ENCODE measurements around the gene SESN2.

The SESN2 gene, protein sequence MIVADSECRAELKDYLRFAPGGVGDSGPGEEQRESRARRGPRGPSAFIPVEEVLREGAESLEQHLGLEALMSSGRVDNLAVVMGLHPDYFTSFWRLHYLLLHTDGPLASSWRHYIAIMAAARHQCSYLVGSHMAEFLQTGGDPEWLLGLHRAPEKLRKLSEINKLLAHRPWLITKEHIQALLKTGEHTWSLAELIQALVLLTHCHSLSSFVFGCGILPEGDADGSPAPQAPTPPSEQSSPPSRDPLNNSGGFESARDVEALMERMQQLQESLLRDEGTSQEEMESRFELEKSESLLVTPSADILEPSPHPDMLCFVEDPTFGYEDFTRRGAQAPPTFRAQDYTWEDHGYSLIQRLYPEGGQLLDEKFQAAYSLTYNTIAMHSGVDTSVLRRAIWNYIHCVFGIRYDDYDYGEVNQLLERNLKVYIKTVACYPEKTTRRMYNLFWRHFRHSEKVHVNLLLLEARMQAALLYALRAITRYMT

GRCh38 chr1:28259252-28259933, at the start of gene SESN2:
TSS of gene SESN2 (plus strand) at chr1:28259518. CDS start at chr1:28259848, 330 bp downstream.
- DNase-seq (ENCODE audit: low spot score): peak; percentile 97

DNA sequence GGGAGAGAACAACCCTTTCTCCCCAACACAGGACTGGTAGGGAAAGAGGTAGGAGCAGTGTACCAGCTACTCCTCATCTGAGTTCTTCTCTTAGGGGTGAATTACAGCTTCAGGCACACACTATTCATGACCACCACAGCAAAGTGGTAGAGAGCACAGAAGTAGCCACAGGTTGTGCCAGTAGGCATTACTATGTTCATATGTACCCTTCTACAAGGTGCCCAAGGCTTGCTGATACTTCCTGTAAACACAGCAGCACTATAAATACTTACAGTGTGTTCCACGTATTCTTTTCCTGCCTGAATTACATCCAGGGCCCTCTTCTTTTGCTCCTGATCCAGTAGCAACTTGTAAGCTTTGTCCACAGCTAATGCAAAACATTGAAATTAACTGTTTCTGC, 49.6 kb upstream of the SESN2 start:
- no peak for DNase-seq (ENCODE audit: low spot score)

DNA sequence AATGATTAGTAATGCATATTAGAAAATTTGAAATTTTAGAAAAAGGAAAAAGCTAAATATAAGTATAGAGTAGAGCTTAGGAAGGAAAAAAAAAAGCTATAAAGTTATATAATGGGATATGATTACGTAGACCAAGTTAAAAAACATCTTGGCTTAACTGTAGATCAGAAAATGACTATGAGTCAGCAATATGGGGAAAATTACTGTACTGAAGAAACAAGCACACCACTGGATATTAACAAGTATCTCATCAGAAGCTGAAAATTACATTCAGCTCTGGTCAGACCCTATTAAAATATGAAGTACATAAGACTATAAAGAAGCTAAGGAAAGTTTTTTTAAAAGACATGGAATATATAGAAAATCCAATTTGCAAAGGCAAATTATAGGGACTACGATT, 46.0 kb upstream of the SESN2 start:
- no peak for DNase-seq (ENCODE audit: low spot score)

- DNase-seq (ENCODE audit: low spot score): no peak
These were observed 30.2 kb upstream of the SESN2 start for GRCh38 chr1:28229089-28229488.

GRCh38 chr1:28229996-28230395, 29.3 kb upstream of the SESN2 start:
- no peak for DNase-seq (ENCODE audit: low spot score)

DNA sequence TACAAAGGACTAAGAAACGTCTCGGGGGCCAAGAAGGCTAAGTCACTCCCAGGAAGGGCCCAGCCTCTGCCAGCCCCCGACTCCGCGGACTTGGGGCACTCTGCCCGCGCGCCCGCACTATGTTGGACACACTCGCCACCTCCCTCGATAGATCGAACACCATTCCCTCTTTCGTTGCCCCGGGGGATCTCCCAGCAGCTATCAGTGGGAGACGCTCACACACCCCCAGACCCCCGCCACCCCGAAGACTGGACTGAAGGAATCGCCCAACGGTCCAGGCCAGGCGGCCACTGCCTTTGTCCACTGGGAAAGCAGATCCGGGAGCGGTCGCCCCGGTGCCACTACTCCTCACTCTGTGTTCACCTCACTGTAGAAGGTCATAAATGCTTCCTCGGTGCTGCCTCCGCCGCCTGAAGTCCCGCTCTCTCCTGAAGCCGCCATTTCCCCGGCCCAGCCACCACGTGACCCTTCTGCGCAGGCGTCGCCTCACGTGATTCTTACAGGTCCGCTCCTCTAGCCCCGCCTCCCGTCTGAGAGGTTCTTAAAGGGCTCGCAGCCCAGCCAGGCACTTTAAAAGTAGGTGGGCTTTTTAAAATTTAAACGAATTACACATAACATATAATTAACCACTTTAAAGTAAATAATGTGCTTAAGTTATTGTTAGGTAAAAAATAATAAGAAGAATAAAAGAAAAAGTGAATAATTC, 26.6 kb upstream of the SESN2 start, which contains the start of gene DNAJC8:
Gene DNAJC8 (minus strand): TSS at position 472 of the 706 bp plus-strand sequence. CDS start 31 bp downstream, at position 441.
- DNase-seq (ENCODE audit: low spot score): peak; percentile 91

- no peak for DNase-seq (ENCODE audit: low spot score)
These were observed 26.1 kb upstream of the SESN2 start for GRCh38 chr1:28233264-28233606.

DNA sequence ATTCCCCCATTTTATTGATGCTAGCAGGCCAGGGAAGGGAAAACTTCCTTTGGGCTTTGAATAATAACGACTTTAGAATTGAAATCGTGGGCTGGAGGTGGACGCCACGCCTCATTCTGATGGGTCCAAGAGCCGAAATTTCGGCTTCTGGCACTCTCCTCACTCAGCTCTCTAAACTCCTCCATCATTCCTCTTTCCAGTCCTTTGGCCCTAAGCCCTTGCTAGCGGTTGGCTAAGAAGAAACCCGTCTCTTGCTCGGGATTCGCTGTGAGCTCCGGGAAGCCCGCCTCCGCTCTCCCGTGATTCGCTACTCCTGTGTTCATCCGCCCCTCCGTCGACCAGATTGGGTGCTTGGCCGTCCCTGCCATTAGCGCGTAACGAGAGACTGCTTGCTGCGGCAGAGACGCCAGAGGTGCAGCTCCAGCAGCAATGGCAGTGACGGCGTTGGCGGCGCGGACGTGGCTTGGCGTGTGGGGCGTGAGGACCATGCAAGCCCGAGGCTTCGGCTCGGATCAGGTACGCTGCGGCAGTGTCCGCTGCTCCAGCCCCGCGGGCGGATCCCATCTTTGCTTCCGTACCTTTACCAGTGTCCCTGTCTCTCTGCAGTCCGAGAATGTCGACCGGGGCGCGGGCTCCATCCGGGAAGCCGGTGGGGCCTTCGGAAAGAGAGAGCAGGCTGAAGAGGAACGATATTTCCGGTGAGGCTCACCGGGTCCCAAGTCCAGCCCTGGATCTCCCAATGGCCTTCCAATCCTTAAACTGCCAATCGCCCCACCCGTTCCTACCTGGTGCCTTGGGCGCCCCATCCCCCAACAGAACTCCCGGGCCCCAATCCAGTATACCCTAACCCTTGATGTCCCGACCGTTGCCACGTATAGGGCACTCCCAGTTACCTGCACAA, 23.3 kb upstream of the SESN2 start, which contains the start of gene ATP5IF1:
Gene ATP5IF1 (plus strand): TSS at position 370 of the 901 bp plus-strand sequence. CDS start 60 bp downstream, at position 430.
- DNase-seq (ENCODE audit: low spot score): peak; percentile 99

GRCh38 chr1:28236656-28237322, 22.5 kb upstream of the SESN2 start:
- DNase-seq (ENCODE audit: low spot score): no peak

- no peak for DNase-seq (ENCODE audit: low spot score)
These were observed 20.3 kb upstream of the SESN2 start for GRCh38 chr1:28239004-28239403.

DNA sequence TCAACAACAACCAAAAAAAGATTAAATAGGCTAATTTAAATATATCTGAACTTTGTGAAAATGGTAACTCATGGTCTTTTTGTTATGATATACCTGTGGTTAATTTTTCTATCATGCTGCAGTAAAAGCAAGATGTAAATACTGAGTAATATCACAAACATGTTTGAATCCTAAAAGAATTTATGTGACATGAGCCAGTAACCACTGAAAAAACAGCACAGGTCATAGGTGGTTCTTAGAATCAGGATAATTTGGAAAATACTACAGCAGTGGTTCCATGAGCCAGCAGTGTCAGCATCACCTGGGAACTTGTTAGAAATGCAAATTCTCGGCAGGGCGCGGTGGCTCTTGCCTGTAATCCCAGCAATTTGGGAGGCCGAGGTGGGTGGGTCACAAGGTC, 19.3 kb upstream of the SESN2 start:
- no peak for DNase-seq (ENCODE audit: low spot score)

GRCh38 chr1:28241638-28242241, 17.6 kb upstream of the SESN2 start:
- no peak for DNase-seq (ENCODE audit: low spot score)

GRCh38 chr1:28243685-28244311, 15.5 kb upstream of the SESN2 start:
- DNase-seq (ENCODE audit: low spot score): no peak

DNA sequence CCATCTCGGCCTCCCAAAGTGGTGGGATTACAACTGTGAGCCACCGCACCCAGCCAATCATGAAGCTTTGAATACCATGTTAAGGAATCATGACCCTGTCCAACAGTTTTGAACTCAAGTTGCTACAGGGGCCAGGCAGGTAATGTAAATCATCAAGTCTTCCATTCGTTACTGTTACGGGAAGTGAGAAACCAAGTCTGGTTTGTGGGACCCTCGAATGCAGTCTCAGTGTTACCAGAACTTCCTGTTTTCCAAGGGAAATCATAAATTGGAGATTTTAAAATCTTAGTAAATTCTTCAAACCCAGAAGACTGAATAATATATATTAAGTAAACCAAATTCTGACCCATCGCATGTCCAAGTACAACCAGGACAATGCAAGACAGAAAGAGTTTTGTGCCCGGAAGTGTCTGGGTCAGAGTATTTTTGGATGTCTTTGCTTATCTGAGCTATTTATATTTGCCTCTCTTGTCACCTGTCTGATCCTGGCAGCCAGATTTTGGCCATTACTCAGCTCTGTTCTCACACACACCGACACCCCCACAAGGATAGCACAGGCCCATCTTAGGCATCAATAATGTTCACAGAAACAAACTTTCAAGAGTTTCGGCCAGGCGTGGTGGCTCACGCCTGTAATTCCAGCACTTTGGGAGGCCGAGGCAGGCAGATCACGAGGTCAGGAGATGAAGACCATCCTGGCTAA, 14.6 kb upstream of the SESN2 start:
- DNase-seq (ENCODE audit: low spot score): no peak

DNA sequence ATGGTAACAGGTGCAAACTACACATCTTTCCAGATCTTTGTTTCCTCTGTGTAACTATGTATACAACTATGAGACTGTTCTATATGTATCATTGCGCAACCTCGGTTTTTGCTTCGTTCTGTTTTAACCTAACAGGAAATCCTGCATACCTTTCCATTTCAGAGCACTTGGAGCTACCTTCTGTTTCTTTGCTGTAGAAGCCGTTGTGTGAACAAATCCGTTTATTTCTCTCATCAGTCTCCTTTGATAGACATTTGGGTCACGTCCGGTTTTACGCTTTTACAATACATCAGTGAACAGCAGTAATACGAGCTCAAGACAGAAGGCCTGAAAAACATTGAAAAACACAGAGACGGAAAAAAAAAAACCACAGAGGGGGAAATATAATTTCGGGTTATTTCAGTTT, 12.9 kb upstream of the SESN2 start:
- DNase-seq (ENCODE audit: low spot score): no peak

DNA sequence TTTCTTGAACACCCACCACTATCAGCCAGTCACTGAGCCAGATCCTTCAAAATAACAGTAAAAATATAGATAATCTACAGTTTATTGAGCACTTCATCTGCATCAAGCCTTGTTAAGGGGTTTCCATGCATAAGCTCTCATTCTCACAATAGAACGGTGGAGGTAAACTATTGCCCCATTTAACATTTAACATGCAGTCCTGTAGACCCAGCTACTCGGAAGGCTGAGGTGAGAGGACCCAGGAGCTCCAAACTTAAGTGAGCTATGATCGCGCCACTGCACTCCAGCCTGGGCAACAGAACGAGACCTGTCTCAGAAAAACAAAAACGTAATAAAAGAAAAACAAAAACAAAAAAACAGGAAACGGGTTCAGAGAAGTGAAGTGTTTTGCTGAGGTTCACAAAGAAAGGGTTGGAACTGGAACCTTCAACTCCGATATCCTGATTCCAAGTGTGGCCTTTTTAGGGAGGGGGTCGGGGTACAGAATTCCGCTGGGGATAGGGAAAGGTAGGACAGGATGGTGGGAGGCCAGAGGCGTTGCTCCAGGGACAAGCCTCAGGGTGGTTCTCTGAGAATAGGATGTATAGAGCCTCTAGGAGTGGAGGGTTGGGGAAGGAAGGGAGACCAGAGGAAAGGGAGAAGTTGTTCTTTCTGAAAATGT, 11.6 kb upstream of the SESN2 start:
- no peak for DNase-seq (ENCODE audit: low spot score)

- DNase-seq (ENCODE audit: low spot score): peak; percentile 78
These were observed 10.9 kb upstream of the SESN2 start for GRCh38 chr1:28248273-28249012.
